Lower leg skin (tissue), 3 donors: ENCODE measurements around the gene SESN1.

Experiments used
- POLR2A ChIP-seq, 2 donors: fragments of 450-650 bp; IDR thresholded peaks; one replicate each; pipeline ENCODE4 v1.6.1; 2016 to 2017; ENCODE audit warnings: antibody characterized with exemption in 2 of 2, mild to moderate bottlenecking in 1 of 2, moderate library complexity in 1 of 2
- TF ChIP-seq, protein P1 (sequence below), 3 donors: fragments of 450-650 bp; IDR thresholded peaks; one replicate each; pipeline ENCODE4 v1.5.1; 2016; ENCODE audit warnings: antibody characterized with exemption in 3 of 3, mild to moderate bottlenecking in 3 of 3, moderate library complexity in 2 of 3

DNA sequence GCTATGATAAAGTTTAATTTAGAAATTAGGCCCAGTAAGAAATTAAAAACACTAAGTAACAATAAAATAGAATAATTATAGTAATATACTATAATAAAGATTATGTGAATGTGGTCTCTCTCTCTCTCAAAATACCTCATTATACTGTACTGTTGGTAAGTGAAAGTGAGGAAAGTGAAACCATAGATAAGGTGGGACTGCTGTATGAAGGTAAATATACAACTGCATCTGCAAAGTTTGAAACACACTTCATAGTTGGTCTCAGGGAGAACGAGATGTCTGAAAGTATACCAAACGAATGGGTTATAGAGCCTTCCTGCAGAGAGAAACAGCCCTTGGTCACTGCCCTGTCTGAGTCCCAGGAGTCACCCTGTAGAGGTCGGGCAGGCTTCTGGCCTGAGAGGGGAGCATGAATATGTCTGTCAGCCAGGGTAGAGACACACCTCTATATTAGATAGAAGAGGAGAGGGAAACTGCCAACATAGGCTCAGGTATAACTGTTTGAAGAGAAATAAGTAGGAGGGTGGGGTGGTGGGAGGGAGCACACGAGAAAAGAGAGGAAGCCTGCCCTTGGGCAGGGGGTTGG, 31.8 kb downstream of the SESN1 start:
- TF ChIP-seq, protein P1, sequence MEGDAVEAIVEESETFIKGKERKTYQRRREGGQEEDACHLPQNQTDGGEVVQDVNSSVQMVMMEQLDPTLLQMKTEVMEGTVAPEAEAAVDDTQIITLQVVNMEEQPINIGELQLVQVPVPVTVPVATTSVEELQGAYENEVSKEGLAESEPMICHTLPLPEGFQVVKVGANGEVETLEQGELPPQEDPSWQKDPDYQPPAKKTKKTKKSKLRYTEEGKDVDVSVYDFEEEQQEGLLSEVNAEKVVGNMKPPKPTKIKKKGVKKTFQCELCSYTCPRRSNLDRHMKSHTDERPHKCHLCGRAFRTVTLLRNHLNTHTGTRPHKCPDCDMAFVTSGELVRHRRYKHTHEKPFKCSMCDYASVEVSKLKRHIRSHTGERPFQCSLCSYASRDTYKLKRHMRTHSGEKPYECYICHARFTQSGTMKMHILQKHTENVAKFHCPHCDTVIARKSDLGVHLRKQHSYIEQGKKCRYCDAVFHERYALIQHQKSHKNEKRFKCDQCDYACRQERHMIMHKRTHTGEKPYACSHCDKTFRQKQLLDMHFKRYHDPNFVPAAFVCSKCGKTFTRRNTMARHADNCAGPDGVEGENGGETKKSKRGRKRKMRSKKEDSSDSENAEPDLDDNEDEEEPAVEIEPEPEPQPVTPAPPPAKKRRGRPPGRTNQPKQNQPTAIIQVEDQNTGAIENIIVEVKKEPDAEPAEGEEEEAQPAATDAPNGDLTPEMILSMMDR (IDR thresholded peaks at IDR 0.05) = no peak
- no peak for TF ChIP-seq POLR2A (IDR thresholded peaks at IDR 0.05)
